Measurements from ENCODE around the gene GGA3.

The GGA3 gene

DNA sequence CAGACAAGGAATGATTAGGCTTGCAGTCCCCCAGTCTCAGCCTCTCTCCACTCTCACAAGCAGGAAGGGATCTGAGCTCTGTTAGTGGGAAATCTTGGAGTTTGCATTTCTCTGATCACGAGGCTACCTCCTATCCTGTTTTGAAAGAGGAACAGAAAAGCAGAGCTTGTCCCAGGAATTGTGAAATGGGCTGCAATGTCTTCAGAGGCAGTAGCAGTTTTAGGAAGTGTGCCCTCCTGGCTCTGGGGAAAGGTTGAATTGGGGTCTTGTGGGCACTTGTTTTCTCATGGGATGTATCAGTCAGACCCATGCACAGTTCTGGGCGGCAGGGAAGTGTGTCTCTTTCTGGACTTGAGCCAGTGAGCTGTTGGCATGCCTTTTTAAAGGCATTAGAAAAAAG, 33.1 kb downstream of the GGA3 start:
- Mint-ChIP-seq H3K27ac (no peak overlapping the region), H3K36me3 (ENCODE audit: low read depth) (peaks cover 69% of the 10 kb centered on the region), H3K4me3 (no peak overlapping the region), H3K4me1 (no peaks in the 10 kb centered on the region), H3K27me3 (ENCODE audit: low read depth, poor library complexity) (no peaks in the 10 kb centered on the region), H3K9me3 (no peaks in the 10 kb centered on the region)
- TF ChIP-seq CTCF (IDR thresholded peaks at IDR 0.05), result no peak
- no peak for DNase-seq

- Mint-ChIP-seq H3K27ac (no peak overlapping the region), H3K36me3 (ENCODE audit: low read depth) (peaks cover 68% of the 10 kb centered on the region), H3K27me3 (ENCODE audit: low read depth, poor library complexity) (no peaks in the 10 kb centered on the region), H3K4me3 (no peak overlapping the region), H3K9me3 (no peaks in the 10 kb centered on the region), H3K4me1 (no peaks in the 10 kb centered on the region)
- no peak for TF ChIP-seq CTCF (IDR thresholded peaks at IDR 0.05)
- DNase-seq, result no peak
Measured at GRCh38 chr17:75227729-75228128, 33.7 kb downstream of the GGA3 start.

DNA sequence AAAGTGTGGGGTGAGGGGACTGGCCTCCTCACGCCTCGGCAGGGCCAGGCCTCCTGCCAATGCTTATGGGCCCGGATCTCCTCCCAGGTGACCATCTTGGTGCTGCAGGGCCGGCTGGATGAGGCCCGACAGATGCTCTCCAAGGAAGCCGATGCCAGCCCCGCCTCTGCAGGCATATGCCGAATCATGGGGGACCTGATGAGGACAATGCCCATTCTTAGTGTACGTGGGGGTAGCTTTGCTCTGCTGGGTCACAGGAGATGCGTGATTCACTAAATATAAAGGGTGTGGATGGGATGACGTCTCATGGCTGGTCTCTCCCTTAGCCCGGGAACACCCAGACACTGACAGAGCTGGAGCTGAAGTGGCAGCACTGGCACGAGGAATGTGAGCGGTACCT, 36.4 kb downstream of the GGA3 start:
- H3K4me1 Mint-ChIP-seq, result no peaks in the 10 kb centered on the region
- H3K27me3 Mint-ChIP-seq (ENCODE audit: low read depth, poor library complexity), result no peaks in the 10 kb centered on the region
- H3K4me3 Mint-ChIP-seq, result no peak overlapping the region
- no peak for DNase-seq
- H3K9me3 Mint-ChIP-seq, result no peaks in the 10 kb centered on the region
- TF ChIP-seq CTCF (IDR thresholded peaks at IDR 0.05), result no peak
- H3K27ac Mint-ChIP-seq, result no peak overlapping the region
- H3K36me3 Mint-ChIP-seq (ENCODE audit: low read depth), result peaks cover 59% of the 10 kb centered on the region

DNA sequence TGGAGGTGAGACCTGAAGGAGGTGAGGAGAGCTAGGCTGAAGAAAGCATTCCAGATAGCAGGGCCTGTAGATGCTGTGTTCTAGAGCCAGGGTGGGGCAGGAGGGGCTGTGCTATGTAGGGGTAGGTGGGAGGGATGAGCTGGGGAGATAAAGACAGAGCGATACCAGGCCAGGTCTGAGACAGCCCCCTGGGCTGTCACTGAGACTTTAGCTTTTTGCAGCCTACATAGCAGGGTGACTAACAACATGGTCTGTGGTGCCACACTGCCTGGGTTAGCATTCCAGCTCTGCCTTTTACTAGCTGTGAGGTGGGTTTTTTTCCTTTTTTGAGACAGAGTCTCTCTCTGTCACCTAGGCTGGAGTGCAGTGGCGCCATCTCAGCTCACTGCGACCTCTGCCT, 41.6 kb downstream of the GGA3 start:
- TF ChIP-seq CTCF (IDR thresholded peaks at IDR 0.05), result no peak
- H3K4me1 Mint-ChIP-seq, result no peaks in the 10 kb centered on the region
- H3K27me3 Mint-ChIP-seq (ENCODE audit: low read depth, poor library complexity), result no peaks in the 10 kb centered on the region
- DNase-seq, result no peak
- no peak overlapping the region for H3K4me3 Mint-ChIP-seq
- H3K27ac Mint-ChIP-seq, result no peak overlapping the region
- peaks cover 68% of the 10 kb centered on the region for H3K36me3 Mint-ChIP-seq (ENCODE audit: low read depth)
- H3K9me3 Mint-ChIP-seq, result no peaks in the 10 kb centered on the region

DNA sequence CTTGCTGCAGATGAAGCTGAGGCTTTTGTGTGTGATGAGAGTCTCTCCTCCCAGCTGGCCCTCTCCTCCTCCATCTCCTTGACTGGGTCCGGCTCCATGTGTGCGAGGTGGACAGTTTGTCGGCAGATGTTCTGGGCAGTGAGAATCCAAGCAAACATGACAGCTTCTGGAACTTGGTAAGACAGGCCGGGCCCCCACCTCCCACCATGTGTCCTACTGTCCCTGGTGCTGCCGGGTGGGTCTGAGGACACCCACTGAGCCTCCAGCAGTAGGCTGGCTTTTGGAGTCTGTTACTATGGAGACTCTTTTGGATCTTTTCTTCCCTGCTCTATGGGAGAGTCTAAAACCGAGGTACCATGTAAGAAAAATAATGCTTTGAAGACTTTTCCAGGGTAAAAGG, 43.3 kb downstream of the GGA3 start:
- no peak overlapping the region for H3K4me3 Mint-ChIP-seq
- peaks cover 66% of the 10 kb centered on the region for H3K36me3 Mint-ChIP-seq (ENCODE audit: low read depth)
- H3K4me1 Mint-ChIP-seq, result no peaks in the 10 kb centered on the region
- no peak overlapping the region for H3K27ac Mint-ChIP-seq
- H3K27me3 Mint-ChIP-seq (ENCODE audit: low read depth, poor library complexity), result no peaks in the 10 kb centered on the region
- no peaks in the 10 kb centered on the region for H3K9me3 Mint-ChIP-seq
- no peak for TF ChIP-seq CTCF (IDR thresholded peaks at IDR 0.05)
- DNase-seq, result no peak

- H3K4me3 Mint-ChIP-seq, result no peak overlapping the region
- H3K27me3 Mint-ChIP-seq (ENCODE audit: low read depth, poor library complexity), result no peaks in the 10 kb centered on the region
- H3K4me1 Mint-ChIP-seq, result peaks cover 13% of the 10 kb centered on the region
- H3K36me3 Mint-ChIP-seq (ENCODE audit: low read depth), result peaks cover 42% of the 10 kb centered on the region
- peak overlapping the region; percentile 42 for H3K27ac Mint-ChIP-seq
- H3K9me3 Mint-ChIP-seq, result no peaks in the 10 kb centered on the region
- no peak for DNase-seq
- TF ChIP-seq CTCF (IDR thresholded peaks at IDR 0.05), result no peak
Measured at GRCh38 chr17:75209061-75209460, 52.3 kb downstream of the GGA3 start.

Measured in nephron progenitor cell (in vitro differentiated cells).